HG02571 (cell line): ENCODE measurements around the gene CAMTA1.
"Not testable (repeated sequence)": the region's sequence is repeated elsewhere in the genome, so short reads cannot be mapped to it uniquely, and the experiment has no call there.

ENCODE experiments used
- ATAC-seq: cut with Tn5 transposase; IDR thresholded peaks from one replicate; pipeline ENCODE4 v1.9.1; 2021; ENCODE audit warnings: mild to moderate bottlenecking, moderate library complexity; ENCODE audit not compliant: unreplicated experiment

The CAMTA1 gene

GRCh38 chr1:7586031-7586941, 801.0 kb downstream of the CAMTA1 start:
- no peak for ATAC-seq

- ATAC-seq, result no peak
Measured at GRCh38 chr1:7587108-7587772, 802.0 kb downstream of the CAMTA1 start.

GRCh38 chr1:7587773-7588456, 802.7 kb downstream of the CAMTA1 start:
- ATAC-seq, result no peak

- no peak for ATAC-seq
Measured at GRCh38 chr1:7588457-7588827, 803.2 kb downstream of the CAMTA1 start.

- ATAC-seq, result no peak
Measured at GRCh38 chr1:7589080-7589735, 804.0 kb downstream of the CAMTA1 start.

- ATAC-seq, result no peak
Measured at GRCh38 chr1:7589774-7590425, 804.6 kb downstream of the CAMTA1 start.

GRCh38 chr1:7590426-7590790, 805.2 kb downstream of the CAMTA1 start:
- ATAC-seq, result no peak

GRCh38 chr1:7591565-7591964, 806.3 kb downstream of the CAMTA1 start:
- no peak for ATAC-seq

- ATAC-seq, result no peak
Measured at GRCh38 chr1:7592120-7592798, 807.0 kb downstream of the CAMTA1 start.

- ATAC-seq, result no peak
Measured at GRCh38 chr1:7594002-7594713, 808.9 kb downstream of the CAMTA1 start.

GRCh38 chr1:7594714-7595295, 809.6 kb downstream of the CAMTA1 start:
- no peak for ATAC-seq

GRCh38 chr1:7595336-7595735, 810.1 kb downstream of the CAMTA1 start:
- ATAC-seq, result no peak

- ATAC-seq, result no peak
Measured at GRCh38 chr1:7596126-7596965, 811.1 kb downstream of the CAMTA1 start.

GRCh38 chr1:7598058-7598457, 812.8 kb downstream of the CAMTA1 start:
- not testable (repeated sequence) for ATAC-seq

GRCh38 chr1:7604906-7605305, 819.7 kb downstream of the CAMTA1 start:
- not testable (repeated sequence) for ATAC-seq

- no peak for ATAC-seq
Measured at GRCh38 chr1:7606096-7606495, 820.8 kb downstream of the CAMTA1 start.

- ATAC-seq, result no peak
Measured at GRCh38 chr1:7607097-7607496, 821.8 kb downstream of the CAMTA1 start.

- no peak for ATAC-seq
Measured at GRCh38 chr1:7608628-7609305, 823.5 kb downstream of the CAMTA1 start.
